K562 (cell line): ENCODE results near the gene NME9. TPM values are rescaled to one million over a fixed set of nuclear protein-coding genes. Genes with fewer than 3 reads are reported as not detected.

Experiments
- ATAC-seq: fragments of 200-7000 bp; cut with Tn5 transposase; 3 replicates; pipeline ENCODE4 v1.9.1; 2020; ENCODE audit warnings: moderate library complexity
- BruUV-seq: library from RNA; stranded (reverse); fragments of 400-500 nt; replicated peaks from 2 replicates; lab custom pipeline; 2021; lab: Mats Ljungman, UMichigan
- CTCF ChIA-PET: fragments of 300-600 bp; formaldehyde crosslinking; extraction: SDS; loops from one replicate; lab custom pipeline; 2021; ENCODE audit warnings: low intra/inter-chr PET ratio; lab: Yijun Ruan, JAX
- POLR2A ChIA-PET: fragments of 300-600, 350-650 bp; sonication (Branson Sonifier 250); formaldehyde crosslinking; extraction: SDS; loops from one replicate; lab custom pipeline; 2021; ENCODE audit warnings: antibody characterized with exemption, inconsistent platforms; lab: Yijun Ruan, JAX
- DNase-seq, 4 experiments: peaks; one replicate each; pipeline versions ENCODE4 v3.0.0 to v3.0.0-alpha.2; 2011 to 2018; ENCODE audit warnings: low spot score in 3 of 4, mixed read lengths in 3 of 4; ENCODE audit errors: extremely low read depth in 1 of 4
- FAIRE-seq: peaks from 2 replicates; lab custom pipeline; 2011; peaks lifted over from hg19 to GRCh38; lab: Jason Lieb, UNC
- H2AFZ ChIP-seq: 2 replicates; pipeline ENCODE4 v1.6.0; 2011; ENCODE audit warnings: low read depth, low read length, control low read depth, inconsistent platforms
- H3K27ac ChIP-seq: fragments of 200-600 bp; 3 replicates; pipeline ENCODE4 v1.8.0; 2011; ENCODE audit warnings: low read depth, mild to moderate bottlenecking, control low read depth, inconsistent platforms, low read length, moderate library complexity, mixed read lengths; ENCODE audit errors: extremely low read depth
- H3K27me3 ChIP-seq, 2 experiments: fragments of 300-600 bp in 1 of 2; 2 replicates in 1 of 2; 3 replicates in 1 of 2; pipeline versions ENCODE4 v1.6.0 to v1.8.0; 2011; ENCODE audit warnings: inconsistent platforms in 2 of 2, low read length in 2 of 2, mild to moderate bottlenecking in 1 of 2, mixed read lengths in 1 of 2, moderate library complexity in 1 of 2; ENCODE audit not compliant: control insufficient read depth in 2 of 2, insufficient read depth in 2 of 2
- H3K36me3 ChIP-seq: fragments of 300-600 bp; 3 replicates; pipeline ENCODE4 v1.8.0; 2011; ENCODE audit warnings: mild to moderate bottlenecking, low read length, inconsistent platforms; ENCODE audit not compliant: control insufficient read depth, insufficient read depth
- H3K4me1 ChIP-seq, 2 experiments: fragments of 200-600 bp in 1 of 2; replicated peaks in 1 of 2; 2 replicates in 1 of 2; 3 replicates in 1 of 2; pipeline versions ENCODE4 v1.5.1 to v1.8.0; 2011; ENCODE audit warnings: inconsistent platforms in 2 of 2, low read length in 2 of 2, mild to moderate bottlenecking in 1 of 2, mixed read lengths in 1 of 2, moderate library complexity in 1 of 2; ENCODE audit not compliant: control insufficient read depth in 2 of 2, insufficient read depth in 2 of 2
- H3K4me2 ChIP-seq: 2 replicates; pipeline ENCODE4 v1.6.1; 2011; ENCODE audit warnings: low read length, control low read depth, inconsistent platforms, mixed read lengths; ENCODE audit not compliant: insufficient read depth
- H3K4me3 ChIP-seq: fragments of 200-600 bp; sonication (generic), shearing (Covaris generic); 2 replicates; pipeline ENCODE4 v1.5.1; 2016; ENCODE audit warnings: control low read depth, inconsistent platforms
- H3K79me2 ChIP-seq: fragments of 200-600 bp; 3 replicates; pipeline ENCODE4 v1.8.0; 2011; ENCODE audit warnings: low read length, inconsistent platforms; ENCODE audit not compliant: control insufficient read depth, insufficient read depth
- H3K9ac ChIP-seq, 2 experiments: 2 replicates each; pipeline versions ENCODE4 v1.6.0 to v1.6.1; 2011; ENCODE audit warnings: low read depth in 2 of 2, low read length in 2 of 2, control low read depth in 1 of 2, inconsistent platforms in 1 of 2, mild to moderate bottlenecking in 1 of 2, mixed read lengths in 1 of 2; ENCODE audit not compliant: insufficient read depth in 1 of 2
- H3K9me1 ChIP-seq: one replicate; pipeline ENCODE4 v1.6.0; 2011; ENCODE audit warnings: inconsistent platforms, mild to moderate bottlenecking, low read length, moderate library complexity; ENCODE audit not compliant: control insufficient read depth, insufficient read depth
- H3K9me3 ChIP-seq: replicated peaks from 2 replicates; pipeline ENCODE4 v1.5.1; 2011; ENCODE audit warnings: low read depth, low read length, inconsistent platforms; ENCODE audit not compliant: control insufficient read depth, insufficient read depth
- H4K20me1 ChIP-seq: replicated peaks from 2 replicates; pipeline ENCODE4 v1.6.1; 2011; ENCODE audit warnings: low read length, inconsistent platforms, mixed read lengths; ENCODE audit not compliant: control insufficient read depth, insufficient read depth
- KAT2B ChIP-seq: IDR thresholded peaks from one replicate; pipeline ENCODE4 v1.6.1; 2012; ENCODE audit warnings: low read depth, mild to moderate bottlenecking, control low read depth, inconsistent platforms, low read length, moderate library complexity
- OTX1 ChIP-seq: fragments of 450-650 bp; formaldehyde crosslinking; IDR thresholded peaks from 2 replicates; pipeline ENCODE4 v1.4.0; 2022; ENCODE audit warnings: mild to moderate bottlenecking
- PML ChIP-seq: IDR thresholded peaks from 2 replicates; pipeline ENCODE4 v1.6.1; 2012; ENCODE audit warnings: low read length, inconsistent platforms
- ZBTB1 ChIP-seq: sonication (generic); formaldehyde crosslinking; IDR thresholded peaks from 2 replicates; pipeline ENCODE4 v1.8.1; 2023; ENCODE audit warnings: missing genetic modification reagents, low read depth, mild to moderate bottlenecking, borderline replicate concordance
- ZNF212 ChIP-seq: fragments of 450-650 bp; formaldehyde crosslinking; IDR thresholded peaks from 2 replicates; pipeline ENCODE4 v1.4.0; 2020; ENCODE audit warnings: mild to moderate bottlenecking
- WGBS: fragments of 100-300 bp; shearing (Covaris generic); methylation state at CpG from one replicate; pipeline ENCODE4 v1.1.6; 2016; ENCODE audit warnings: low coverage, mixed read lengths; ENCODE audit not compliant: insufficient coverage; ENCODE audit errors: missing lambda C conversion rate; 5-methylcytosine and 5-hydroxymethylcytosine counted together
- in situ Hi-C: fragments of 300-500 bp; cut with MboI; formaldehyde crosslinking; loops from 4 replicates; pipeline ENCODE4 v1.15.0; 2018; ENCODE audit warnings: inconsistent platforms, mixed read lengths
- intact Hi-C: fragments of 100-400 bp; cut with micrococcal nuclease; formaldehyde crosslinking; loops from 2 replicates; pipeline ENCODE4 v1.14.2; 2022
- polyA plus RNA-seq, 8 experiments: library from polyadenylated mRNA; depleted of rRNA in 4 of 8; stranded (reverse) in 5 of 8; unstranded in 3 of 8; fragments of >200 nt; fragmentation: Nextera tagmentation in 2 of 8; fragmentation: Illumina TruSeq in 1 of 8; extraction: Ambion mirVana in 2 of 8; extraction: Trizol in 1 of 8; gene quantifications; 2 replicates each; pipeline versions ENCODE4 v1.2.1 to v1.2.3, GENCODE V29; 2011 to 2014; ENCODE audit warnings: inconsistent platforms in 1 of 8, missing spikeins in 1 of 8
- total RNA-seq, 7 experiments: library from RNA; depleted of rRNA in 6 of 7; stranded (reverse); fragments of >200 nt in 6 of 7; fragmentation: Illumina TruSeq in 2 of 7; extraction: Trizol in 2 of 7; gene quantifications; 2 replicates each; pipeline versions ENCODE4 v1.2.1 to v1.2.3, GENCODE V29; 2011 to 2021; ENCODE audit warnings: low replicate concordance in 1 of 7
- TF ChIP-seq, protein P1 (sequence below): fragments of 250-450 bp; sonication (Bioruptor Pico); IDR thresholded peaks from 2 replicates; pipeline ENCODE4 v1.5.0; 2021
- TF ChIP-seq, protein P2 (sequence below), 2 experiments: IDR thresholded peaks; 2 replicates each; pipeline ENCODE4 v1.6.1; 2012; ENCODE audit warnings: improper control_type of control experiment in 2 of 2, low read depth in 2 of 2, low read length in 2 of 2, borderline replicate concordance in 1 of 2
- TF ChIP-seq, protein P3 (sequence below): fragments of 250-450 bp; sonication (Bioruptor Pico); IDR thresholded peaks from 2 replicates; pipeline ENCODE4 v1.8.0; 2021; ENCODE audit warnings: moderate library complexity, mild to moderate bottlenecking, inconsistent platforms
- TF ChIP-seq, protein P4 (sequence below): fragments of 250-450 bp; sonication (Bioruptor Pico); IDR thresholded peaks from 2 replicates; pipeline ENCODE4 v1.4.0; 2020; ENCODE audit warnings: mild to moderate bottlenecking, moderate library complexity, borderline replicate concordance

The NME9 gene
- total and polyA plus RNA-seq, 9 of the 15 experiments (the other 6 are each of a cell fraction or from before 2014, with no cell fraction given), result 0.05 to 0.15 (median 0.13) TPM; not detected in 6

DNA sequence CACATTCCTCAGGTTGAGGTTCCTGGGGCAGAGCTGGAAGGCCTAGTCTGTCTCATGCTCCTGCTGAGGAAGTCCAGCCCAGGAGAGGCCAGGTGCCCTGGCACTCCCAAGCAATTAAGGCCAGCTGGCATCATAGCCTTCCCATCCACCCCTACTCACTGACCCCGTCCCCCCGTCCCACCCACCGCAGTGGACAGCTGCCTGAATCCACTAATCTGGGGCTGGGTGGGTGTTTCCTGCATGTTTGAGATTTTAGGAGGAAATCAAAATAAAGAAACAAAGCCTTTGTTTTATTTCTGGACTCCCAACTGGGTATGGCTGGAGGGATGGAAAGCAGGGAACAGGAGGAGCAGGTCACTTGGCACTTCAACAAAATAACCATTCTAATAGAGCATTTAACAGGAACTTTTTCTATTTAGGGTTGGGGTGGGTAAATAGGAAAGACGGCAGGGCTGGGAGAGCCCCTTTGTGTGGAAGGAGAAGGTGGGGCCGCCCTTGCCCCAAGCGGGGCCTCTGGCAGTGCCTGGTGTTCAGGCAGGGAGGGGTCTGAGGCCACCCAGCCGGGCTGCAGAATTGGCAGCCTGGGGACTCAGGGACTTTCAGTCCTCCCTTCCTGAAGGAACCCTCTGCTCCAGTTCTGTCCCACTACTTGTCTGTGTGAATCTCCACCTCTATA, 27.2 kb upstream of the NME9 start:
- no peak for TF ChIP-seq ZNF212
- TF ChIP-seq, protein P1, sequence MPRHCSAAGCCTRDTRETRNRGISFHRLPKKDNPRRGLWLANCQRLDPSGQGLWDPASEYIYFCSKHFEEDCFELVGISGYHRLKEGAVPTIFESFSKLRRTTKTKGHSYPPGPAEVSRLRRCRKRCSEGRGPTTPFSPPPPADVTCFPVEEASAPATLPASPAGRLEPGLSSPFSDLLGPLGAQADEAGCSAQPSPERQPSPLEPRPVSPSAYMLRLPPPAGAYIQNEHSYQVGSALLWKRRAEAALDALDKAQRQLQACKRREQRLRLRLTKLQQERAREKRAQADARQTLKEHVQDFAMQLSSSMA (CRISPR knock-in tag), result no peak
- TF ChIP-seq PML, result no peak
- TF ChIP-seq KAT2B, result no peak
- TF ChIP-seq, protein P2, sequence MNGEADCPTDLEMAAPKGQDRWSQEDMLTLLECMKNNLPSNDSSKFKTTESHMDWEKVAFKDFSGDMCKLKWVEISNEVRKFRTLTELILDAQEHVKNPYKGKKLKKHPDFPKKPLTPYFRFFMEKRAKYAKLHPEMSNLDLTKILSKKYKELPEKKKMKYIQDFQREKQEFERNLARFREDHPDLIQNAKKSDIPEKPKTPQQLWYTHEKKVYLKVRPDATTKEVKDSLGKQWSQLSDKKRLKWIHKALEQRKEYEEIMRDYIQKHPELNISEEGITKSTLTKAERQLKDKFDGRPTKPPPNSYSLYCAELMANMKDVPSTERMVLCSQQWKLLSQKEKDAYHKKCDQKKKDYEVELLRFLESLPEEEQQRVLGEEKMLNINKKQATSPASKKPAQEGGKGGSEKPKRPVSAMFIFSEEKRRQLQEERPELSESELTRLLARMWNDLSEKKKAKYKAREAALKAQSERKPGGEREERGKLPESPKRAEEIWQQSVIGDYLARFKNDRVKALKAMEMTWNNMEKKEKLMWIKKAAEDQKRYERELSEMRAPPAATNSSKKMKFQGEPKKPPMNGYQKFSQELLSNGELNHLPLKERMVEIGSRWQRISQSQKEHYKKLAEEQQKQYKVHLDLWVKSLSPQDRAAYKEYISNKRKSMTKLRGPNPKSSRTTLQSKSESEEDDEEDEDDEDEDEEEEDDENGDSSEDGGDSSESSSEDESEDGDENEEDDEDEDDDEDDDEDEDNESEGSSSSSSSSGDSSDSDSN (IDR thresholded peaks at IDR 0.05; ENCODE audit: borderline replicate concordance in 1 of 2, low read depth in 2 of 2, low read length in 2 of 2), result no peak
- no peak for TF ChIP-seq OTX1 (CRISPR knock-in tag)
- TF ChIP-seq, protein P3, sequence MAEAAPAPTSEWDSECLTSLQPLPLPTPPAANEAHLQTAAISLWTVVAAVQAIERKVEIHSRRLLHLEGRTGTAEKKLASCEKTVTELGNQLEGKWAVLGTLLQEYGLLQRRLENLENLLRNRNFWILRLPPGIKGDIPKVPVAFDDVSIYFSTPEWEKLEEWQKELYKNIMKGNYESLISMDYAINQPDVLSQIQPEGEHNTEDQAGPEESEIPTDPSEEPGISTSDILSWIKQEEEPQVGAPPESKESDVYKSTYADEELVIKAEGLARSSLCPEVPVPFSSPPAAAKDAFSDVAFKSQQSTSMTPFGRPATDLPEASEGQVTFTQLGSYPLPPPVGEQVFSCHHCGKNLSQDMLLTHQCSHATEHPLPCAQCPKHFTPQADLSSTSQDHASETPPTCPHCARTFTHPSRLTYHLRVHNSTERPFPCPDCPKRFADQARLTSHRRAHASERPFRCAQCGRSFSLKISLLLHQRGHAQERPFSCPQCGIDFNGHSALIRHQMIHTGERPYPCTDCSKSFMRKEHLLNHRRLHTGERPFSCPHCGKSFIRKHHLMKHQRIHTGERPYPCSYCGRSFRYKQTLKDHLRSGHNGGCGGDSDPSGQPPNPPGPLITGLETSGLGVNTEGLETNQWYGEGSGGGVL (CRISPR knock-in tag), result no peak
- TF ChIP-seq, protein P4, sequence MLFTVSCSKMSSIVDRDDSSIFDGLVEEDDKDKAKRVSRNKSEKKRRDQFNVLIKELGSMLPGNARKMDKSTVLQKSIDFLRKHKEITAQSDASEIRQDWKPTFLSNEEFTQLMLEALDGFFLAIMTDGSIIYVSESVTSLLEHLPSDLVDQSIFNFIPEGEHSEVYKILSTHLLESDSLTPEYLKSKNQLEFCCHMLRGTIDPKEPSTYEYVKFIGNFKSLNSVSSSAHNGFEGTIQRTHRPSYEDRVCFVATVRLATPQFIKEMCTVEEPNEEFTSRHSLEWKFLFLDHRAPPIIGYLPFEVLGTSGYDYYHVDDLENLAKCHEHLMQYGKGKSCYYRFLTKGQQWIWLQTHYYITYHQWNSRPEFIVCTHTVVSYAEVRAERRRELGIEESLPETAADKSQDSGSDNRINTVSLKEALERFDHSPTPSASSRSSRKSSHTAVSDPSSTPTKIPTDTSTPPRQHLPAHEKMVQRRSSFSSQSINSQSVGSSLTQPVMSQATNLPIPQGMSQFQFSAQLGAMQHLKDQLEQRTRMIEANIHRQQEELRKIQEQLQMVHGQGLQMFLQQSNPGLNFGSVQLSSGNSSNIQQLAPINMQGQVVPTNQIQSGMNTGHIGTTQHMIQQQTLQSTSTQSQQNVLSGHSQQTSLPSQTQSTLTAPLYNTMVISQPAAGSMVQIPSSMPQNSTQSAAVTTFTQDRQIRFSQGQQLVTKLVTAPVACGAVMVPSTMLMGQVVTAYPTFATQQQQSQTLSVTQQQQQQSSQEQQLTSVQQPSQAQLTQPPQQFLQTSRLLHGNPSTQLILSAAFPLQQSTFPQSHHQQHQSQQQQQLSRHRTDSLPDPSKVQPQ (CRISPR knock-in tag), result no peak
- TF ChIP-seq ZBTB1 (CRISPR knock-in tag), result no peak
- no peak overlapping the region for H3K9ac ChIP-seq
- BruUV-seq, result no TSS peak
- in situ Hi-C loops (no loop called here), intact Hi-C loops (no loop called here)
- FAIRE-seq, result no peak
- no peaks in the 10 kb centered on the region for H3K4me1 ChIP-seq
- no peak overlapping the region for H3K4me2 ChIP-seq
- H4K20me1 ChIP-seq, result no peaks in the 10 kb centered on the region
- H3K9me3 ChIP-seq, result no peaks in the 10 kb centered on the region
- POLR2A ChIA-PET, result no interaction called here
- CTCF ChIA-PET, result no interaction called here
- H3K9me1 ChIP-seq, result peaks cover 4% of the 10 kb centered on the region
- H3K36me3 ChIP-seq, result no peaks in the 10 kb centered on the region
- no peak overlapping the region for H3K27ac ChIP-seq
- H2AFZ ChIP-seq, result no peak overlapping the region
- ATAC-seq, result no peak
- H3K27me3 ChIP-seq, result peaks cover 0 to 7% of the 10 kb centered on the region in 2 experiments; a peak in 2 of 5 replicates
- H3K4me3 ChIP-seq, result no peak overlapping the region
- no peak for DNase-seq
- 21% methylated on average over 3 of the region's 7 CpGs for WGBS
- no peaks in the 10 kb centered on the region for H3K79me2 ChIP-seq
